Smooth muscle cell (in vitro differentiated cells): ENCODE data around the gene TM4SF20. TPM values are rescaled to one million over a fixed set of nuclear protein-coding genes. Genes with fewer than 3 reads are reported as not detected.

Source experiments
- DNase-seq: peaks from one replicate; lab custom pipeline; 2025; ENCODE audit not compliant: unreplicated experiment; lab: John Stamatoyannopoulos, UW
- H2AFZ ChIP-seq: fragments of 200-600 bp; sonication (generic); 2 replicates; pipeline ENCODE4 v1.6.0; 2016; ENCODE audit warnings: antibody characterized with exemption, low read depth, mild to moderate bottlenecking
- H3F3A ChIP-seq: fragments of 200-600 bp; sonication (generic); 2 replicates; pipeline ENCODE4 v1.6.0; 2017; ENCODE audit warnings: antibody characterized with exemption, low read depth
- H3K27ac ChIP-seq: fragments of 200-600 bp; sonication (generic); 2 replicates; pipeline ENCODE4 v1.5.1; 2016; ENCODE audit warnings: low read depth, mild to moderate bottlenecking
- H3K27me3 ChIP-seq: fragments of 200-600 bp; sonication (generic); 2 replicates; pipeline ENCODE4 v1.6.1; 2016; ENCODE audit warnings: low read depth, mild to moderate bottlenecking
- H3K36me3 ChIP-seq: fragments of 200-600 bp; sonication (generic); 2 replicates; pipeline ENCODE4 v1.5.1; 2016; ENCODE audit warnings: low read depth
- H3K4me1 ChIP-seq: fragments of 200-600 bp; sonication (generic); 2 replicates; pipeline ENCODE4 v1.5.1; 2016; ENCODE audit warnings: low read depth
- H3K4me2 ChIP-seq: fragments of 200-600 bp; sonication (generic); 2 replicates; pipeline ENCODE4 v1.6.0; 2016; ENCODE audit warnings: mild to moderate bottlenecking
- H3K4me3 ChIP-seq: fragments of 200-600 bp; sonication (generic); 2 replicates; pipeline ENCODE4 v1.5.1; 2016; ENCODE audit warnings: mild to moderate bottlenecking
- H3K79me2 ChIP-seq: fragments of 200-600 bp; sonication (generic); 2 replicates; pipeline ENCODE4 v1.6.0; 2016; ENCODE audit warnings: low read depth, mild to moderate bottlenecking
- H3K9ac ChIP-seq: fragments of 200-600 bp; sonication (generic); 2 replicates; pipeline ENCODE4 v1.6.0; 2016; ENCODE audit warnings: low read depth
- H3K9me3 ChIP-seq: fragments of 200-600 bp; sonication (generic); replicated peaks from 2 replicates; pipeline ENCODE4 v1.5.1; 2016; ENCODE audit warnings: low read depth
- H4K20me1 ChIP-seq: fragments of 200-600 bp; sonication (generic); 2 replicates; pipeline ENCODE4 v1.6.0; 2016; ENCODE audit warnings: low read depth
- CTCF ChIP-seq: fragments of 200-600 bp; sonication (generic); IDR thresholded peaks from 2 replicates; pipeline ENCODE4 v1.5.1; 2017; ENCODE audit warnings: borderline replicate concordance, mild to moderate bottlenecking, antibody characterized with exemption; ENCODE audit not compliant: insufficient read depth, poor library complexity, severe bottlenecking
- WGBS: methylation state at CpG from one replicate; pipeline ENCODE4 v1.1.7; 2016; ENCODE audit warnings: low lambda C conversion rate; 5-methylcytosine and 5-hydroxymethylcytosine counted together
- polyA plus RNA-seq: library from polyadenylated mRNA; unstranded; fragments of >200 nt; fragmentation: Nextera tagmentation; extraction: Ambion mirVana; gene quantifications from 2 replicates; pipeline ENCODE4 v1.2.1, GENCODE V29; 2016
- total RNA-seq: library from RNA; depleted of rRNA; stranded (reverse); fragments of >200 nt; gene quantifications from 2 replicates; pipeline ENCODE4 v1.2.3, GENCODE V29; 2014

TM4SF20 gene
- total and polyA plus RNA-seq, 2 experiments from 2014 or later: not detected

GRCh38 chr2:227411320-227411989 is 32.3 kb upstream of the TM4SF20 start:
- no peak for TF ChIP-seq CTCF
- no peaks in the 10 kb centered on the region for H3K79me2 ChIP-seq
- H3K27me3 ChIP-seq: no peaks in the 10 kb centered on the region
- H3K4me2 ChIP-seq: peak overlapping the region; percentile 61
- H2AFZ ChIP-seq: peak overlapping the region; percentile 5
- H3K9ac ChIP-seq: no peak overlapping the region
- H3K27ac ChIP-seq: peak overlapping the region; percentile 81
- no peak for DNase-seq
- no peaks in the 10 kb centered on the region for H3K9me3 ChIP-seq
- H3K4me3 ChIP-seq: no peak overlapping the region
- H3K36me3 ChIP-seq: no peaks in the 10 kb centered on the region
- H3K4me1 ChIP-seq: peaks cover 8% of the 10 kb centered on the region
- H4K20me1 ChIP-seq: no peaks in the 10 kb centered on the region
- peaks cover 8% of the 10 kb centered on the region for H3F3A ChIP-seq
- 77% methylated on average over 9 of the region's 9 CpGs for WGBS

- H4K20me1 ChIP-seq: no peaks in the 10 kb centered on the region
Observed at GRCh38 chr2:227410191-227410590, 31.1 kb upstream of the TM4SF20 start.

GRCh38 chr2:227407591-227408151 is 28.6 kb upstream of the TM4SF20 start:
- DNase-seq: no peak
- Histone ChIP-seq H3K9me3 (no peaks in the 10 kb centered on the region), H2AFZ (peak overlapping the region; percentile 43), H3K27ac (no peak overlapping the region), H3K4me1 (peaks cover 8% of the 10 kb centered on the region), H3F3A (peaks cover 8% of the 10 kb centered on the region), H3K27me3 (no peaks in the 10 kb centered on the region), H4K20me1 (no peaks in the 10 kb centered on the region), H3K4me3 (no peak overlapping the region), H3K36me3 (no peaks in the 10 kb centered on the region), H3K9ac (no peak overlapping the region), H3K79me2 (no peaks in the 10 kb centered on the region), H3K4me2 (no peak overlapping the region)
- 78% methylated on average over 16 of the region's 16 CpGs for WGBS
- no peak for TF ChIP-seq CTCF

More at GRCh38 chr2:227410191-227410590, 31.1 kb upstream of the TM4SF20 start:
- H3K79me2 ChIP-seq: no peaks in the 10 kb centered on the region
- TF ChIP-seq CTCF: no peak
- no peaks in the 10 kb centered on the region for H3K27me3 ChIP-seq
- no peaks in the 10 kb centered on the region for H3K9me3 ChIP-seq
- H2AFZ ChIP-seq: no peak overlapping the region
- H3K27ac ChIP-seq: peak overlapping the region; percentile 81
- no peak overlapping the region for H3K4me2 ChIP-seq
- WGBS: 83% methylated on average over 3 of the region's 3 CpGs
- H3K36me3 ChIP-seq: no peaks in the 10 kb centered on the region
- H3F3A ChIP-seq: peaks cover 8% of the 10 kb centered on the region
- no peak overlapping the region for H3K9ac ChIP-seq
- H3K4me1 ChIP-seq: peaks cover 8% of the 10 kb centered on the region
- H3K4me3 ChIP-seq: no peak overlapping the region
- no peak for DNase-seq
